A172 (cell line): Measurements from ENCODE around the gene DEFB118. TPM values are rescaled to one million over a fixed set of nuclear protein-coding genes. Genes with fewer than 3 reads are reported as not detected.
A peak's percentile ranks its signal among the peaks of the same experiment; 100 is the strongest.
"Not testable (repeated sequence)": the region's sequence is repeated elsewhere in the genome, so short reads cannot be mapped to it uniquely, and the experiment has no call there.

Experiments
- DNase-seq: peaks from one replicate; pipeline ENCODE4 v3.0.0-alpha.2; 2015; ENCODE audit warnings: low spot score
- total RNA-seq: library from RNA; depleted of rRNA; stranded (reverse); fragments of >200 nt; shearing (Covaris generic); gene quantifications from 2 replicates; pipeline ENCODE4 v1.2.3, GENCODE V29; 2014; rRNA removed

Gene DEFB118
- total RNA-seq, result not detected in 2 replicates

- DNase-seq, result no peak
Measured at GRCh38 chr20:31368301-31368700, at the start of gene DEFB118. TSS of gene DEFB118 (plus strand) at chr20:31368601. CDS start at chr20:31368651, 50 bp downstream.

- no peak for DNase-seq
Measured at GRCh38 chr20:31322504-31322903, 45.9 kb upstream of the DEFB118 start.

DNA sequence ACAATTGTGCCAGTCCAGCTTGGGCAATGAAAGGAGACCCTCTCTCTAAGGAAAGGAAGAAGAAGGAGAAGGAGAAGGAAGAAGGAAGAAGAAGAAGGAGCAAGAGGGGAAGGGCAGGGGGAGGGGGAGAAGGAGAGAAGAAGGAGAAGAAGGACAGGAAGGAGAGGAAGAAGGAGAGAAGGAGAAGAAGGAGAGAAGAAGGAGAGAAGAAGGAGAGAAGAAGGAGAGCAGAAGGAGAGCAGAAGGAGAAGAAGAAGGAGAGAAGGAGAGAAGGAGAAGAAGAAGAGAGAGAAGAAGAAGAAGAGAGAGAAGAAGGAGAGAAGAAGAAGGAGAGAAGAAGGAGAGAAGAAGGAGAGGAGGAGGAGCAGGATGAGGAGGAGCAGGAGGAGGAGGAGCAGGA lies 37.5 kb upstream of the DEFB118 start:
- no peak for DNase-seq

DNA sequence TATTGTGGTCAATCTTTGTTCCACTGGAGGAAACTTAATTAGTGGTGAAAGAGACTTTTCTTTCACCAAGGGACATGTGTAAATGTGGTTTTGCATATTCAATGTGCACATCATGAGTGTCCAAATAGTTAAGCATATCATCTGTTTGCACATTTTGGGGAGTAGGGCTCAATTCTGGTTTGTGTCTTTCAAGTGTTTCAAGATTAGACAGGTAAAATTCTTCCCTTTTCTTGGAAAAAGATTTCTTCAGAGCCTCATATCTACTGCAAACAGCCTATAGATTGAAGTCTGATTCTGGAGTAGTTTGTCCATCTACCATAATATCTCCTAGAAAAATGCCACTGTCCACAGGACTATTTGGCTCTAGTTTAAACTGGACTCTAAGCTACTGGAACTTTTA lies 26.9 kb upstream of the DEFB118 start:
- DNase-seq, result no peak

DNA sequence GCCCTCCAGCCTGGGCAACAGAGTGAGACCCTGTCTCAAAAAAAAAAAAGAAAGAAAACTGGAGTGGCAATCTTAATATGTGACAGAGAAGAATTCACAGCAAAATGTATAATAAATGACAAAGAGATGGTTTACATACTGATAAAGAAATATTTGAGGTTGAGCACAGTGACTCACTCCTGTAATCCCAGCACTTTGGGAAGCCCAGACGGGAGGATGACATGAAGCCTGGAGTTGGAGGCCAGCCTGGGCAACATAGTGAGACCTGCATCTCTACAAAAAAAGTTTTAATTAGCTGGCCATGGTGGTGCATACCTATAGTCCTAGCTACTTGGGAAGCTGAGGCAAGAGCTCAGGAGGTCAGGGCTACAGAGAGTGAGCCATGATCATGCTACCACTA lies 12.4 kb upstream of the DEFB118 start:
- DNase-seq, result peak; percentile 46

- DNase-seq, result no peak
Measured at GRCh38 chr20:31363295-31363694, 5.1 kb upstream of the DEFB118 start.

GRCh38 chr20:31364272-31364671 lies 4.1 kb upstream of the DEFB118 start:
- DNase-seq, result not testable (repeated sequence)

- DNase-seq, result no peak
Measured at GRCh38 chr20:31374346-31374745, 5.9 kb downstream of the DEFB118 start.

GRCh38 chr20:31390490-31390889 lies 22.1 kb downstream of the DEFB118 start, which contains the start of gene DEFB119:
TSS of gene DEFB119 (minus strand) at chr20:31390590. CDS start at chr20:31390483, 107 bp downstream.
- DNase-seq, result no peak

DNA sequence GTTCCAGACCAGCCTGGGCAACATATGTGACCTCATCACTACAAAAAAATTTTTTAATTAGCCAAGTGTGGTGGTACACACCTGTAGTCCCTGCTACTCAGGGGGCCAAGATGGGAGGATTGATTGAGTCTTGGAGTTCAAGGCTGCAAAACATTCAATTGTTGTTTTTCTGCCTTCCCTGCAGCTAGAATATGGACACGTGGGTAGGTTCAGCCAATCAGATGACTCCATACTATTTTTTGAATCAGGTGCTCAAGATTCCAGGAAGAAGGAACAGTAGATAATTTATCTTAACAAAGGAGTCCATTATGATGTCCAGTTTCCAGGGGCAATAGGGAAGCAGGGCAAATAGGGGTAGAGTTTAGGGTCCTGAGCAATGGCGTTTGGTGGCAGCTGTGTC lies 24.4 kb downstream of the DEFB118 start:
- no peak for DNase-seq

DNA sequence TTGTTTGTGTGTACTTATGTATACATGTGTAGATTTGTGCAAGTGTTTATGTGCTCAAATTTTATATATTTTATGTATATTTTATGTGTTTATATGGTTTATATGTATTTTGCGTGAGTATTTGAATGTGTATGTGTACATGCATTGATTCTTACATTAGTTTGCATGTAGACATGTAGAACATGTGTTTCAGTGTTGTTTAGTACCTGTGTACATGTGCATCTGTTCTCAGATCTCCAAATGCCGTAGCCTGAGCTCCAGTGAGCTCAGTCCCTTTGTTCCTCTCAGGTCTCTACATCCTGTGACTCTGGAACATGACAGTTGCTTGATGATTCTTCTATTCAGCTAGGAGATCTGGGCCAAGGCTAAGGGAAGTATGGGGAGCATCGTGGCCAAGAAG lies 26.5 kb downstream of the DEFB118 start:
- no peak for DNase-seq

GRCh38 chr20:31403886-31404285 lies 35.5 kb downstream of the DEFB118 start:
- no peak for DNase-seq

- no peak for DNase-seq
Measured at GRCh38 chr20:31406115-31406514, 37.7 kb downstream of the DEFB118 start, which contains the start of gene DEFB121. TSS of gene DEFB121 (minus strand) at chr20:31406215. CDS start at chr20:31406152, 63 bp downstream.

GRCh38 chr20:31410011-31410410 lies 41.6 kb downstream of the DEFB118 start:
- DNase-seq, result no peak

- DNase-seq, result no peak
Measured at GRCh38 chr20:31414381-31414780, 46.0 kb downstream of the DEFB118 start.

DNA sequence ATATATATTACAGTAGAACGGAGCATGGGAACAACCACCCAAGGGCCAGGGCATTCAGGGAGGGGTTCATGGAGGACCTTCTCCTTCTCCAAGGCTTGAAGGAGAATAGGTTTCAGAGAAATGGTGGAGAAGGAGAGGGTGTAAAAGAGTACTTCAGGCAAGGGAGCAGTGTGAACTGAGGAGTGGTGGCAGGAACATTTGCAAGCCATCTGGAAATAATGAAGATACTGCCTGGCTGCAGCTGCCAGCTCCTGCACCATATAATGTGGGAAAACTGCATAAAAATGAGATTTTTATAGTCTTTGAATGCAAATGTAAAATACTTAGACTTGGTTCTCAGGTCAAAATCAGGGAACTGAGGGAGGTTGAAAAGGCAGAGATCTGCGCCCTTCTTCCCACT lies 47.3 kb downstream of the DEFB118 start:
- DNase-seq, result no peak

GRCh38 chr20:31418307-31418706 lies 49.9 kb downstream of the DEFB118 start:
- no peak for DNase-seq

Other genes starting within 250 kb of the DEFB118 start
- not detected in 2 replicates for gene DEFB115, start 110.9 kb upstream of the DEFB118 start, total RNA-seq
- gene DEFB116, start 60.0 kb upstream of the DEFB118 start, total RNA-seq, result not detected in 2 replicates
- not detected in 2 replicates for gene DEFB119, start 22.0 kb downstream of the DEFB118 start, total RNA-seq
- gene DEFB121, start 37.6 kb downstream of the DEFB118 start, total RNA-seq, result not detected in 2 replicates
- not detected in 2 replicates for gene DEFB123, start 72.0 kb downstream of the DEFB118 start, total RNA-seq
- not detected in 2 replicates for gene DEFB124, start 106.5 kb downstream of the DEFB118 start, total RNA-seq
- not detected in 2 replicates for gene REM1, start 106.7 kb downstream of the DEFB118 start, total RNA-seq
- gene HM13, start 145.8 kb downstream of the DEFB118 start, total RNA-seq, result 58.2 and 67.9 TPM in 2 replicates
- 395 and 602 TPM in 2 replicates for gene ID1, start 236.7 kb downstream of the DEFB118 start, total RNA-seq